ENCODE results near the gene OPCML.

- TF ChIP-seq, protein P1, sequence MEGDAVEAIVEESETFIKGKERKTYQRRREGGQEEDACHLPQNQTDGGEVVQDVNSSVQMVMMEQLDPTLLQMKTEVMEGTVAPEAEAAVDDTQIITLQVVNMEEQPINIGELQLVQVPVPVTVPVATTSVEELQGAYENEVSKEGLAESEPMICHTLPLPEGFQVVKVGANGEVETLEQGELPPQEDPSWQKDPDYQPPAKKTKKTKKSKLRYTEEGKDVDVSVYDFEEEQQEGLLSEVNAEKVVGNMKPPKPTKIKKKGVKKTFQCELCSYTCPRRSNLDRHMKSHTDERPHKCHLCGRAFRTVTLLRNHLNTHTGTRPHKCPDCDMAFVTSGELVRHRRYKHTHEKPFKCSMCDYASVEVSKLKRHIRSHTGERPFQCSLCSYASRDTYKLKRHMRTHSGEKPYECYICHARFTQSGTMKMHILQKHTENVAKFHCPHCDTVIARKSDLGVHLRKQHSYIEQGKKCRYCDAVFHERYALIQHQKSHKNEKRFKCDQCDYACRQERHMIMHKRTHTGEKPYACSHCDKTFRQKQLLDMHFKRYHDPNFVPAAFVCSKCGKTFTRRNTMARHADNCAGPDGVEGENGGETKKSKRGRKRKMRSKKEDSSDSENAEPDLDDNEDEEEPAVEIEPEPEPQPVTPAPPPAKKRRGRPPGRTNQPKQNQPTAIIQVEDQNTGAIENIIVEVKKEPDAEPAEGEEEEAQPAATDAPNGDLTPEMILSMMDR (conservative IDR thresholded peaks at IDR 0.05; ENCODE audit: low read depth, low read length) = no peak
- no peak for TF ChIP-seq EZH2 (IDR thresholded peaks at IDR 0.05; ENCODE audit: low read length, unreplicated experiment)
These were observed 1012.1 kb downstream of the OPCML start for GRCh38 chr11:132520199-132520598.

Data from PC-3 (cell line).